ENCODE results near the gene CDK5RAP3. TPM values are rescaled to one million over a fixed set of nuclear protein-coding genes. Genes with fewer than 3 reads are reported as not detected.

The CDK5RAP3 gene
- total RNA-seq, 6 donors from 2014 or later, result 76.6 to 661 (median 160) TPM

DNA sequence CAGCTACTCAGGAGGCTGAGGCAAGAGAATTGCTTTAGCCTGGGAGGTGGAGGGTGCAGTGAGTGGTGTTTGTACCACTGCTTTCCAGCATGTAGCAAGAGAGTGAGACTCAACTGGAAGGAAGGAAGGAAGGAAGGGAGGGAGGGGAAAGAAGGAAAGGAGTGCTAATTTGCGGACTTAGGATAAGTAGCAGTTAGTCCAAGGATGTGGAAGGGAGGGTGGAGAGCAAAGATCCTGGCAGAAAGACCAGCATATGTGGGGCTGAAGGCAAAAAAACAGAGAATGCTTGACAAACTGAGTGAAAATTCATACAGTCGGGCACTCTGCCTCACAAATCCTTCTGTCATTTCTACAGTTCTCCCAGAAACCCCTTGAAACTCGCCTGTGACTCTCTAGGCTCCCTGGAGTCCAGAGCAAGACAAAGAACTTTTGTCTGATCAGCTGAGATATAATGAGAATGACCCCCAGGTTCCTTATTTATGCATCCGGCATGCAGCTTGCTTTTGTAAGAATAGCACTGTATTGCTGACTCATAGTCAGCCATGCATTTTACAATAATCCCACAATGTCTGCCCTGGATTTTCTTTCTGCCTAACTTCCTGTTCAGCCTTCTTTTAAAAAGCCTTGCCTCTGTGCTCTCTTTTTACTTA, 31.5 kb downstream of the CDK5RAP3 start:
- TF ChIP-seq POLR2AphosphoS5 (IDR thresholded peaks at IDR 0.05), result no peak
- no peak for TF ChIP-seq EP300 (IDR thresholded peaks at IDR 0.05)
- no peak for TF ChIP-seq POLR2A (IDR thresholded peaks at IDR 0.05)
- TF ChIP-seq, protein P1, sequence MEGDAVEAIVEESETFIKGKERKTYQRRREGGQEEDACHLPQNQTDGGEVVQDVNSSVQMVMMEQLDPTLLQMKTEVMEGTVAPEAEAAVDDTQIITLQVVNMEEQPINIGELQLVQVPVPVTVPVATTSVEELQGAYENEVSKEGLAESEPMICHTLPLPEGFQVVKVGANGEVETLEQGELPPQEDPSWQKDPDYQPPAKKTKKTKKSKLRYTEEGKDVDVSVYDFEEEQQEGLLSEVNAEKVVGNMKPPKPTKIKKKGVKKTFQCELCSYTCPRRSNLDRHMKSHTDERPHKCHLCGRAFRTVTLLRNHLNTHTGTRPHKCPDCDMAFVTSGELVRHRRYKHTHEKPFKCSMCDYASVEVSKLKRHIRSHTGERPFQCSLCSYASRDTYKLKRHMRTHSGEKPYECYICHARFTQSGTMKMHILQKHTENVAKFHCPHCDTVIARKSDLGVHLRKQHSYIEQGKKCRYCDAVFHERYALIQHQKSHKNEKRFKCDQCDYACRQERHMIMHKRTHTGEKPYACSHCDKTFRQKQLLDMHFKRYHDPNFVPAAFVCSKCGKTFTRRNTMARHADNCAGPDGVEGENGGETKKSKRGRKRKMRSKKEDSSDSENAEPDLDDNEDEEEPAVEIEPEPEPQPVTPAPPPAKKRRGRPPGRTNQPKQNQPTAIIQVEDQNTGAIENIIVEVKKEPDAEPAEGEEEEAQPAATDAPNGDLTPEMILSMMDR (IDR thresholded peaks at IDR 0.05), result no peak
- no peaks in the 10 kb centered on the region for H3K27me3 ChIP-seq
- 24 to 45% methylated on average over 4 of the region's 4 CpGs for WGBS, 2 donors
- no peak overlapping the region for H3K4me3 ChIP-seq
- H3K9me3 ChIP-seq, result no peaks in the 10 kb centered on the region
- ATAC-seq (ENCODE audit: low FRiP score in 2 of 2), result peak in 1 of 2 donors; percentile 74
- H3K27ac ChIP-seq, result peak overlapping the region in 3 of 4 donors; percentile 59 to 73 (median 69)
- peaks cover 9 to 19% (median 11%) of the 10 kb centered on the region in 4 donors for H3K4me1 ChIP-seq
- no peaks in the 10 kb centered on the region for H3K36me3 ChIP-seq
- DNase-seq, result no peak

- Histone ChIP-seq H3K4me1 (peaks cover 9 to 19% (median 11%) of the 10 kb centered on the region in 4 donors), H3K27me3 (no peaks in the 10 kb centered on the region), H3K36me3 (no peaks in the 10 kb centered on the region), H3K27ac (peak overlapping the region in 3 of 4 donors; percentile 59 to 73 (median 69)), H3K4me3 (no peak overlapping the region), H3K9me3 (no peaks in the 10 kb centered on the region)
- DNase-seq, result no peak
- TF ChIP-seq POLR2A (IDR thresholded peaks at IDR 0.05) (no peak), POLR2AphosphoS5 (IDR thresholded peaks at IDR 0.05) (no peak), EP300 (IDR thresholded peaks at IDR 0.05) (no peak)
- TF ChIP-seq, protein P1 (IDR thresholded peaks at IDR 0.05), result no peak
- no peak for ATAC-seq (ENCODE audit: low FRiP score in 2 of 2)
- WGBS, 2 donors, result 65 to 69% methylated on average over 7 of the region's 7 CpGs
Measured at GRCh38 chr17:48002916-48003416, 32.1 kb downstream of the CDK5RAP3 start.

DNA sequence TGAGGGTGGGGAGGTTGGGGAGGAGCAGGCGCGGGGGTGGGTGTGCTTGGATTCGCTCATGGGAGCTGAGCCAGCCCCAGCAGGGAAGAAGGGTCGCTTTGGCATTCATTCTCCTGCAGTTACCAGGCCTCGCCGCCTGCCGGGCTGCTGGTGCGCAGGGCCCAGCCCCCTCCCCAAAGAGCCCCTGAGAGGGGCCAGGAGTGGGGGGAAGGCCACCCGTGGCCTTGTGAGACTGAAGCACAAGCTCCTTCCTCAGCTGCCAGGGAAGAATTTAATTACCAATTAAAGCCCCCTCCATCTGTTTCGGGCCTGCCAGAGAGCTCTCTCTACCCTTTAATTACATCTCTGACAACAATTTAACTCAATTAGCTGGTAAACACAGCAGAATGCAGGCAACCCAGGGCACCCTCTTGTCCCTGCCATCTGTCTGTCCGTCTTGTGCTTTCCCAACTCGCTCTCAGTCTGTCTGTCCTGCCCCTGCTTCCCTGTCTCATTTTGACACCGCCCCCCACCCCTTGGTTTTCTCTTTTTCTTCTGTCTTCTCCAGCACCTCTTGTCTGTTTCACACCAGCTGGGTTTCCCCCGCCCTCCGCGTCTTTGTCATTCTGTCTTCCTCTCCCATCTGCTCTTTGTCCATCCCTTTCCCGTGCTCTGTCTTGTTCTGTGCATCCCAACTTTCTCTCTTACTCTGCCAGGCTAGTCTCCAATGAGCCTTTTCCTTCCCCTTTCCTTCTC, 32.7 kb downstream of the CDK5RAP3 start:
- H3K4me1 ChIP-seq, result peaks cover 9 to 19% (median 11%) of the 10 kb centered on the region in 4 donors
- no peaks in the 10 kb centered on the region for H3K27me3 ChIP-seq
- no peak overlapping the region for H3K4me3 ChIP-seq
- TF ChIP-seq POLR2AphosphoS5 (IDR thresholded peaks at IDR 0.05), result no peak
- TF ChIP-seq, protein P1 (IDR thresholded peaks at IDR 0.05), result no peak
- TF ChIP-seq POLR2A (IDR thresholded peaks at IDR 0.05), result no peak
- TF ChIP-seq EP300 (IDR thresholded peaks at IDR 0.05), result no peak
- DNase-seq (peak in 1 of 2 donors; percentile 51), ATAC-seq (ENCODE audit: low FRiP score in 2 of 2) (peak in 1 of 2 donors; percentile 19)
- H3K27ac ChIP-seq, result peak overlapping the region in 3 of 4 donors; percentile 59 to 73 (median 69)
- H3K36me3 ChIP-seq, result no peaks in the 10 kb centered on the region
- 70 to 78% methylated on average over 9 to 17 of the region's 17 CpGs for WGBS, 2 donors
- no peaks in the 10 kb centered on the region for H3K9me3 ChIP-seq

DNA sequence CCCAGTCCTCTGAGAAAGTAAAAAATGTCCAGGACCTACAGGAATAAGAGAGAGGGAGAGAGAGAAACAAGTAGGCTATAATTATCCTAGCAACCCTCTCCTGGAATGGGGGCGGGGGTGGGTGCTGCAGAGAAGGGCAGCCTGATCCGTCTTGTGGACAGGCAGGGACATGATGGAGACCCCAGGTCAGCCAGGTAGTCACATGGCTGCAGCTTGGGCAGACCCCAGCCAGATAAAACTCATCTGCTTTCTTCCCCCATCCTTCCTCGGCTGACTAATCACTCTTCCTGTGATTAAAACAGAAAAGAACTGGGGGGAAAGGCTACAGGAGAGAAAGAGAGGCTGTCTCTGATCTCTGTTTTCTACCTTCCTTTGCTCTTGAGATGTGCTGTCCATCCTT, 34.1 kb downstream of the CDK5RAP3 start:
- Histone ChIP-seq H3K4me3 (no peak overlapping the region), H3K27me3 (no peaks in the 10 kb centered on the region), H3K4me1 (peaks cover 9 to 19% (median 11%) of the 10 kb centered on the region in 4 donors), H3K36me3 (no peaks in the 10 kb centered on the region), H3K9me3 (no peaks in the 10 kb centered on the region), H3K27ac (no peak overlapping the region)
- DNase-seq (no peak), ATAC-seq (ENCODE audit: low FRiP score in 2 of 2) (no peak)
- TF ChIP-seq, protein P1 (IDR thresholded peaks at IDR 0.05), result no peak
- TF ChIP-seq POLR2A (IDR thresholded peaks at IDR 0.05) (no peak), EP300 (IDR thresholded peaks at IDR 0.05) (no peak), POLR2AphosphoS5 (IDR thresholded peaks at IDR 0.05) (no peak)
- 53 to 75% methylated on average over 3 of the region's 3 CpGs for WGBS, 2 donors

All from upper lobe of left lung (tissue), 6 donors.